Esophagus (tissue), 2 donors: ENCODE measurements around the gene CPE. TPM values are rescaled to one million over a fixed set of nuclear protein-coding genes. Genes with fewer than 3 reads are reported as not detected.

Experiments used
- H3K27ac ChIP-seq, 2 donors: one replicate each; pipeline ENCODE4 v1.5.1; 2013; ENCODE audit warnings: low read depth in 2 of 2, mild to moderate bottlenecking in 2 of 2, inconsistent platforms in 1 of 2, low read length in 1 of 2, moderate library complexity in 1 of 2
- H3K27me3 ChIP-seq, 2 donors: one replicate each; pipeline ENCODE4 v1.6.1; 2013; ENCODE audit warnings: low read length in 2 of 2, control low read depth in 1 of 2, mild to moderate bottlenecking in 1 of 2; ENCODE audit not compliant: insufficient read depth in 2 of 2, control insufficient read depth in 1 of 2
- H3K36me3 ChIP-seq, 2 donors: one replicate each; pipeline ENCODE4 v1.6.1; 2013; ENCODE audit warnings: low read length in 1 of 2; ENCODE audit not compliant: control insufficient read depth in 2 of 2, insufficient read depth in 2 of 2
- H3K4me1 ChIP-seq, 2 donors: one replicate each; pipeline ENCODE4 v1.6.1; 2013; ENCODE audit warnings: low read length in 1 of 2; ENCODE audit not compliant: control insufficient read depth in 2 of 2, insufficient read depth in 2 of 2
- H3K4me3 ChIP-seq, 2 donors: one replicate each; pipeline ENCODE4 v1.5.1; 2013; ENCODE audit warnings: low read length in 2 of 2, mild to moderate bottlenecking in 2 of 2, low read depth in 1 of 2, moderate library complexity in 1 of 2
- H3K9me3 ChIP-seq, 2 donors: one replicate each; pipeline ENCODE4 v1.6.1; 2013; ENCODE audit warnings: mild to moderate bottlenecking in 2 of 2, low read depth in 1 of 2, low read length in 1 of 2, moderate library complexity in 1 of 2; ENCODE audit not compliant: control insufficient read depth in 2 of 2, insufficient read depth in 1 of 2
- WGBS, 2 donors: extraction: QIAGEN DNeasy Blood & Tissue Kit; methylation state at CpG; one replicate each; pipeline ENCODE4 v1.1.7; 2013; 5-methylcytosine and 5-hydroxymethylcytosine counted together
- polyA plus RNA-seq, 2 donors: library from polyadenylated mRNA; stranded (reverse); fragments of 200-250 nt; gene quantifications; one replicate each; pipeline ENCODE4 v1.2.3, GENCODE V29; 2013
- donor health status: healthy with polysubstance abuse.
- donor health status: Bipolar disorder and iron deficiency.

The CPE gene
- polyA plus RNA-seq, 2 donors = 7.0 to 19.9 TPM

DNA sequence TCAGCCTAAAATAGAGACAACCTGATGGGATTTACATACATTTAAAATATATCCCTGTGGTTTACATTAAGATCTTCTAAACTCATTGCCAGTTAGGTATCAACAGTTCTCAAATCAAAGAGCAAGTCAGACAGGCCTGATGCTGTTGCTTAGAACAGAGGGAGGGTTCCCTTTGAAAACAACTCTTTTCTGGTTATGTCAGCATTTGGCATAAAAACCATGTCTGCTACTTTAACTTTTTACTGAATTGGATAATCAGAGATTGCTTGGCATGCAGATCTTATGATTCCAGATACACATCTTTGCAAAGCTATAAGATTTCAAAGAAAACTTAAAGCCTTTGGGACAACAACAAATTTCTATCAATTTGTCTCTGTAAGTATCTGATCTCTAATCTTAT lies 140.8 kb downstream of the CPE start:
- H3K4me1 ChIP-seq = peaks cover 0 to 5% of the 10 kb centered on the region in 2 donors
- H3K27me3 ChIP-seq = no peaks in the 10 kb centered on the region
- H3K36me3 ChIP-seq = no peaks in the 10 kb centered on the region
- H3K9me3 ChIP-seq = no peaks in the 10 kb centered on the region
- H3K27ac ChIP-seq = no peak overlapping the region
- no peak overlapping the region for H3K4me3 ChIP-seq

DNA sequence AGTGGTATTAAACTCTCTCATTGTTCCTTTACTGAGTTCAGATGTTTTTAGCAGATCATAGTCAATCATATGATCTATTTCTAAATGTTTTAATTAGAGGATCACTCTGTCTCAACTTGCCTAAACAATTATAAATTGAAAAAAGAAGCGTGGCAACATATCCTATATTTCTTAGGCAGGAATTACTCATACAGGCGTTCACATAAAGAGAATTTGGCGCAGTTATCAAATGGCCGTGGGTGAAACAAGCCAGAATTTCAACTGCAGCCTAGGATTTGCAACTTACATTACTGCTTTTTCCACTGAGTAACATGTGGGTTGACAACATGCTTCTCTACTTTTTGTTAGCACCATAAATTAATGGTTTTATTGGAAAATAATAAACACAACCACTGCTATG lies 141.3 kb downstream of the CPE start:
- no peak overlapping the region for H3K27ac ChIP-seq
- no peaks in the 10 kb centered on the region for H3K36me3 ChIP-seq
- no peaks in the 10 kb centered on the region for H3K27me3 ChIP-seq
- 35 to 54% methylated on average over 4 of the region's 4 CpGs for WGBS, 2 donors
- H3K4me1 ChIP-seq = peaks cover 0 to 5% of the 10 kb centered on the region in 2 donors
- no peaks in the 10 kb centered on the region for H3K9me3 ChIP-seq
- H3K4me3 ChIP-seq = no peak overlapping the region

- H3K9me3 ChIP-seq = no peaks in the 10 kb centered on the region
- no peaks in the 10 kb centered on the region for H3K27me3 ChIP-seq
- no peaks in the 10 kb centered on the region for H3K36me3 ChIP-seq
- H3K4me1 ChIP-seq = peaks cover 0 to 5% of the 10 kb centered on the region in 2 donors
- WGBS, 2 donors = 89 to 94% methylated on average over 1 of the region's 1 CpG
- no peak overlapping the region for H3K4me3 ChIP-seq
- no peak overlapping the region for H3K27ac ChIP-seq
Measured at GRCh38 chr4:165522050-165522449, 143.2 kb downstream of the CPE start.

DNA sequence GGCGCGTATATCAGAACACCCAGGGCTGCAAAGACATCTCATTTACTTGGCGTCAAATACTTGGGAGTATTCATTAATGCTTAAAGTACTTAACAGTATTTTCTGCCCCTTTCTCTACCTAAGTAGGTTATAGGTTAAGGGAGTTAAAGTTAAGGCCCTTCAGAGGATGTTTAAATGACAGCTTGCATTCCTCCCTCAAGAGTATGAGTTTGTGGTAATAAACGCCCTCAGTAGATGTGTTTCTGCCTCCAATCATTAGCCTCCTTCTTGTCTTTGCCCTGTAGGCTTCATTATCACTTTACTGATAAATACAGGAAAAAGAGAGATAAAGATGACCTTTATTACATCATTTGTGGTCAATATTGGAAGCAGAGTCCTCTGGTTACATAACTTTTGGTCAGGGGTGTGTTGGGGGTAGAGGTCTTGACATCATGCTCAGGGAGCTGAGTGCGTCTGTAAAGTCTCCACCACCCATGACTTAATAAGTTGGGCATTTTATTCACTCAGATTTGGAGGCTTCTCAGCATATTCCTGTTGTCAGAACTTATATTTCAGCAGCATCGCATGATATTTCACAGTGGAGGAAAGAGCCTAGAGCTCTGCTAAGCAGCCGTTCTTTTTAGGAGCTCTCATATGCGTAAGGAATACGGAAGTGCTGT lies 145.9 kb downstream of the CPE start:
- Histone ChIP-seq H3K36me3 (no peaks in the 10 kb centered on the region), H3K27me3 (no peaks in the 10 kb centered on the region), H3K27ac (no peak overlapping the region), H3K4me1 (no peaks in the 10 kb centered on the region), H3K4me3 (no peak overlapping the region), H3K9me3 (no peaks in the 10 kb centered on the region)
- 93 to 95% methylated on average over 9 of the region's 9 CpGs for WGBS, 2 donors

DNA sequence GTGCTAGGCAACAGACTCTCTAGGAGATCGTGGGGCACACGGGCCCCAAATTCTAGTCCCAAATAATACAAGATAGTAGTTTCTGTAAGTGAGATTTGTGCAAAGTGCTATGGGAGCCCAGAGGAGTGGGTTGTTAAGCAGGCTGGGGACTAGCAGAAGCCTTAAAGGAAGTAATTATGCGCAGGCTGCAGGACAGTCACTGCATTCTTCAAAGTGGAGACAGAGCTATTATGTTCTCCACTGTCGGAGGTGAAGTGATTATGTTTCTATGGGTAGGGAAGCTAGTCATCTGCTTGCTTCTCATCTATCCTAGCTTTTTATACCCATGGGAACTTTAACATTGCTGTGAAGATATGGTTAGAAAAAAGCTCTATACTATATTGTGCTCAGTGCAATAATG lies 154.2 kb downstream of the CPE start:
- H3K9me3 ChIP-seq = no peaks in the 10 kb centered on the region
- H3K4me3 ChIP-seq = no peak overlapping the region
- H3K27ac ChIP-seq = no peak overlapping the region
- no peaks in the 10 kb centered on the region for H3K4me1 ChIP-seq
- no peaks in the 10 kb centered on the region for H3K27me3 ChIP-seq
- 86 to 97% methylated on average over 4 of the region's 4 CpGs for WGBS, 2 donors
- H3K36me3 ChIP-seq = no peaks in the 10 kb centered on the region

GRCh38 chr4:165537028-165537648 lies 158.3 kb downstream of the CPE start:
- Histone ChIP-seq H3K4me3 (no peak overlapping the region), H3K27ac (no peak overlapping the region), H3K4me1 (no peaks in the 10 kb centered on the region), H3K9me3 (no peaks in the 10 kb centered on the region), H3K36me3 (no peaks in the 10 kb centered on the region), H3K27me3 (no peaks in the 10 kb centered on the region)
- 61 to 62% methylated on average over 6 of the region's 6 CpGs for WGBS, 2 donors

DNA sequence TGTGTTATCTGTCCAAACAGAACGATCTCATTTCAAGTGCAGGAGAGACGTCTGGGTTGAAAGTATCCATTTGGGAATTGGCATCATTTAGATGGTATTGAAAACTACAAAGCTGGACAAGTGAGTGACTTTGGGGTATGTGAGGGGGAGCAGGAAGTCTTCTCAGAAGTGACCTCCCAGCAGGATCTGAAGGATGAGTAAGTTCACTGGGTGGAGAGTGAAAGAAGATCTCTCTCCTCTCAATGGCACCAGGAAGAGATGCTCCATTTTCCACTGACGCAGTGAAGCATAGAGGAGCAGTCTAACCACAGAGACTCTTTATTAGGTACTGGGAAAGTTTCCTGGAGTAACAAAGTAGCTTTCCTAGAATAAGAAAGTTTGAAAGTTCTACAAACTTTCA lies 161.0 kb downstream of the CPE start:
- no peaks in the 10 kb centered on the region for H3K36me3 ChIP-seq
- no peaks in the 10 kb centered on the region for H3K9me3 ChIP-seq
- no peak overlapping the region for H3K4me3 ChIP-seq
- H3K4me1 ChIP-seq = no peaks in the 10 kb centered on the region
- H3K27me3 ChIP-seq = no peaks in the 10 kb centered on the region
- H3K27ac ChIP-seq = no peak overlapping the region
- WGBS, 2 donors = 82 to 91% methylated on average over 3 of the region's 3 CpGs

DNA sequence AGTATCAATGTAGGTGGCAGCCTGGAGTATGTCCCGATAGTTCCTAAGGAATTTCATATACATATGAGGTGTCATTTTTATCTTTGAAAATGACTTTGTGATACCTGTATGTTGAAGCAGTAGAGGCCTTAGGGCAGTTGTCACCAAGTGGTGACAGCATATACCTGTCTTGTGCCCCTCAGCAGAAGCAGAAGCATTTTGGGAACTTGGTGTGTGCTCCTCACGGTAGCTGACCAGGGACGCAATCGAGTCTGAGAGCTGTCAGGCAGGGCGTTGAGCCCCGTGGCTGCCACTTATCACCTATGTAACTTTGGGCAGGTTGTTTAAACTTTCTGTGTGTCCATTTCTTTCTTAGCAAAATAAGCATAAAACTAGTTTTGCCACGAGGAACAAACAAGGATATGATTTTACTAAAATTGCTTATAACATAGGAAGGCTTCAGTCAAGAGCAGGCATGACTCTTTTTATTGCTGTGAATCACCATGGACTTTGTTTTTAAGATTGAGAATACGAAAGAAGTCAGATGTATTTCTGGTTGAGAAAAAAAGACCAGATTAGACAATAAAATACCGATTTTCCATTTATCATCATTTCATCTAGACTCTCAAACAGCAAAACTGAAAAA lies 161.5 kb downstream of the CPE start:
- Histone ChIP-seq H3K27me3 (no peaks in the 10 kb centered on the region), H3K4me1 (no peaks in the 10 kb centered on the region), H3K36me3 (no peaks in the 10 kb centered on the region), H3K9me3 (no peaks in the 10 kb centered on the region), H3K27ac (no peak overlapping the region), H3K4me3 (no peak overlapping the region)
- WGBS, 2 donors = 81 to 92% methylated on average over 9 of the region's 9 CpGs

DNA sequence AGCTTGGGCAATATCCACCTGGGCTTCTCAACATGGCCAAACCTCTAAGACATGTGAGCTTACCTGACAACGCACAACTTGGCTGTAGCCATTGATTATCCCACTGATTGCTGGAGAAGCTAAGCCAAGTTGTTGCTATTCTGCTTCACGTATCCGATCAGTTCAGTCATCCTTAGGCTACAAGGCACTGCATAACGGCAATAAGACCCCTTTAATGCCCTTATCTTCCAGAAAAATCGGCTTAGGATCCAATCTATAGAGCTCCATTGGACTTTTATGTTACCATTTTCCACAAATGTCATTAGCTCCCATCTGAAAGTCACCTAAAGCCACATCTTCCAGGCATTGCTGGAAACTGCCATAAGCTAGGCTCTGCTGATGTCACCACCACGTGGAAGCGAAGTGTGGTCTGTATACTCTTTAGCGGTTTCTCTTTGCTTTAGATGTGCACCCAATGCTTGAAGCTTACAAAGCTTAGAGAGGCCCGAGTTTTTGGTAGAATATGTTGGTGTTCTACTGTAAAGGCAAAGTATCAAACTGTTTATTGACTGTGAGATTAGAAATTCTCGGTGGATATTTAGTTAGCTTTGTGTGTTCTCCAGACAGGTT lies 163.1 kb downstream of the CPE start:
- Histone ChIP-seq H3K27me3 (no peaks in the 10 kb centered on the region), H3K27ac (no peak overlapping the region), H3K4me3 (no peak overlapping the region), H3K4me1 (no peaks in the 10 kb centered on the region), H3K36me3 (no peaks in the 10 kb centered on the region), H3K9me3 (no peaks in the 10 kb centered on the region)
- 91 to 92% methylated on average over 10 of the region's 10 CpGs for WGBS, 2 donors
